Stromal cell of bone marrow (primary cell): ENCODE data around the gene HMCN2.
A peak's percentile ranks its signal among the peaks of the same experiment; 100 is the strongest.

Experiments
- DNase-seq: peaks from one replicate; pipeline ENCODE4 v3.0.0-alpha.2; 2012; ENCODE audit warnings: low read depth

Gene HMCN2

DNA sequence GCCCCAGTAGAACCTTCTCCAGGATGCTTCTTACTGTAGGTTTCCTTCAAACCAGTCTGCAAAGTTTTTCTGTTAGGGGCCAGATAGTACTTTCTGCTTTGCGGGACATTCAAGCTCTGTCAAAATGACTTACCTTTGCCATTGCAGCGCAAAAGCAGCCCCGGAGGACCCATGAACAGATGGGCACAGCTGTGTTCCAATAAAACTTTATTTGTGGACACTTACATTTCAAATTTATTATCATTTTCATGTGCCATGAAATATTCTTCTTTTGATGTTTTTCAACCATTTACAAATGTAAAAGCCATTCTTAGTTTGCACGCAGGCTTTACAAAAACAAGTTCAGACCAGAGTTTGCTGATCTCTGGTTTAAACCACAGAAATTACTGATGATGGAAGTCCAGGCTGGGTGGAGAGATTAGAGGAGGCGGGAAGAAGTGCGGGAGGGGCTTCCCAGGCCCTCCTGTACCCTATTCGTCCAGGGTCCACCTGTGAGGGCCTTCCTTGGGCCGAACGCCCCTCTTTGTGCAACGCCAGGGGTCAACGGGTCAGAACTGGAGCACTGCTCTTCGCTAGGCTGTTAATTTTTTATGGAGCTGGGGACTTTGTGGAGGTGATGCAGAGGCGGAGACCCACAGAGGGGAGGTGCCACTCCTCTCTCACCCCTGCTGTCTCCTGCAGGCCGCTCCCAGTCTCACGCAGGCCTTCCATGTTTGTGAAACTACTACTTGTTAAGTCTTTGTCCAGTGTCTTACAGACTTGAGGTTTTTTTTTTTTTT, 171.6 kb downstream of the HMCN2 start:
- no peak for DNase-seq

DNA sequence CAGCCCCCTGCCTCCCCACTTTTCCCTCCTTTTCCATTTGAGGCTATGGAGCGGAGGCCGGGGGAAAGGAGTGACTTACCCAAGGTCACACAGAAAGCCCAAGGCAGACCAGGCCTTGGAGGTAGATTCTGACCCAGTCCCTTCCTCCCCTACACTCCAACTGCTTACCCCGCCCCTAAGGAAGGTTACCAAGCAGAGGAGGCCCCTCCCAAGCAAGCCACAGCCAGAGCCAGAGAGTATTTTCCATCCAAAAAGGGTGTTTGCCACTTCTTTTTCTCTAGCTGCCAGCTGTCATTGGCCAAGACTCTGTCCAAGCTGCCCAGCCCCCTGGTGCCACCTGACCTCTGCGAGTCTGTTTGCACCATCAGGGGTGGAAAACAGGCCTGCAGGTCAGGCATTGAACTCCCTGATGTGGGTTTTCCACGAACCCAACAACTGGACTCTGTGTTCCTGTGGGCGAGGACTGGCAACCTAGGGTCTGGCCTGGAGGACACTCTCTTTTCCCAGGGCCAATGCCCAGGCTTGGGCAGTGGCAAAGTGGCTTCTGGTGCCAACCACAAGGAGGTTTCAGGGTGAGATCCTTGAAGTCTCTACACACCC, 172.9 kb downstream of the HMCN2 start:
- no peak for DNase-seq

DNA sequence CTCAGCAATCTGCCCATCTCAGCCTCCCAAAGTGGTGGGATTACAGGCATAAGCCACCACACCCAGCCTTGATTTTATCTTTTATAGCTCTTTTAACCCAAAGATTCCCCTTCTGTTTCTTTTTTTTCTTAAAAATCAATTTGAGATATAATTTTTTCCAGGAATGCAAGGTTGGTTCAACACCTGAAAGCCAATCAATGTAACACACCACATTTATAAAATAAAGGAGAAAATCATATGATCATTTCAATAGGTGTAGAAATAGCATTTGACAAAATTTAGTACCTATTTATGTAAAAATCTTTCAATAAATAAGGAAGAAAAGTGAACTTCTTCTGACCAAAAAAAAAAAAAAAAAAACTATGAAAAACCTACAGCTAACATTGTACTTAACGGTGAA, 175.5 kb downstream of the HMCN2 start:
- DNase-seq: no peak

DNA sequence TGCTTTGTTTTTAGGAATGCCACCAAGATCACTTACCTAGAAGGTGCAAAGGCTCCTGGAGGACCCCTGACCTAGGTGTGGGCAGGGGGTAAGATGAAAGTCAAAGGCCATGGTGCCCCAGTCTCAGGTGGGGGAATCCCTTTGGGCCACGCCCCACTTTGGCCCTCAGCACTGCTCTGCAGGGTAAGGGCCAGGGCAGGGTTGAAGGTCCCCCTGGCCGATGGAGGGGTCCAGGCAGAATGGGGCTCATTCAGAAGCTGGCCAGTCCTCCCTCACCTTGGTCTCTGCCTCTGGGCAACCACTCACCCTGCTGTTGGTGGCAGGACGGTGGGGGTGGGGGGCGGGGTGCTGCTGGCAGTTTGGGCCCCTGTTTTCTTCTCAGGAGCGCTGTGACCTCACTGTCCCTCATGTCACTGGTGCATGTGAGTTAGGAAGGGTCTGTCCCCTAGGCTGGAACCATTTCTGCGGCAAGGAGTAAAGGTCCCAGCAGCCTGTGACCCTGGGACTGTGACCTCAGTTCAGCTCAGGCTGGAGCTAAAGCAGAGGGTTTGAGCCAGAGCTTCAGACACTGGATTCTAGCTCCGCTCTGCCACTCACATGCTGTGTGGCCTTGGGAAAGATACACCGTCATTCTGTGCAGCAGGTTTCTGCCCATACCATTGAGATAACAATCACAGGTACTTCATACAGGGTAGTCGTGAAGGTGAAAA, 177.3 kb downstream of the HMCN2 start:
- DNase-seq: no peak

DNA sequence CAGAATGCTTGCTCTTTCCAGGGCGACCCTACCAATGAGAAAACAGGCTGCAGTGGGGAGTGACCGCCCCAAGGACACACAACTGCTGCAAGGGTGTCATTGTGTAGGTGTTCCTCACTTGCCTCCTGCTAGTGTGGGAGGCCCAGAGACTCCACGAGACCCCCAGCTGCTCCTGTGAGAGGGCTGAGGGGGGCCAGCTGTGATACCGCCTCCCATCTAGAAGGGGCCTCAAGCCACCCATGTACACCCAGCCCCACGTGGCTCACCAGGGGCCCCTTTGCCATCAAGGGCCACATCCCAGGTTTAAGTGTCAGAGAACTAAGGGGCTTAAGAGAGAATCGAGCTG, 177.9 kb downstream of the HMCN2 start:
- DNase-seq: no peak

DNA sequence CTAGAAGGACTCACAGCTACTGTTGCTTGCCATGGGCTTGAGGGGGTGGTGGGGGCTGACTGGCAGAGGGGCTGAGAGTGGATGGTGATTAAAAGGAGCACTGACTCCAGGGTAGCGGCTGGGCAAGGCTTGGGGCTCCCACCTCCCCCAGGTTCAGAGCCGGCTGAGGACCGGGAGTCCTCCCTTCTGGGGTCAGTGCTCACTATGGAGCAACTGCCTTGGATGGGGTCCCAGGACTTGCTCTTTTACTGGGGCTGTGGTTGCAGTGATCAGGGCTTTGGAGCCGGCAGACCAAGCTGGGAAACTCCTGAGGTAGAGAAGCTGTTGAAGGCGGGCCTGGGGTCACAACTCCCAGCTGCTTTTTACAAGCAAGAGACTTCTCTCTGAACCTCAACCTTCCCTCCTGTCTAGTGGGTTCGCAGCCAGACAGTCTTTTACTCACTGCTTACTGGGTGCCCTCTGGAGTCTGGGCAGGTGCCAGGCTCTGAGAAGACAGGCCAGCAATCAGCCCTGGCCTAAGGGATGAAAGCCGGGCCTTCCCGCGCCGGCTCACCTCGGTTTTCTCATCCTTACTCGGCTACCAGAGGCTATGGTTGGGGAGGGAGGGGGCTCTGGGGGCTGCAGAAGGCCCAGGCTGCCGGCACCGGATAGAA, 178.4 kb downstream of the HMCN2 start:
- no peak for DNase-seq

DNA sequence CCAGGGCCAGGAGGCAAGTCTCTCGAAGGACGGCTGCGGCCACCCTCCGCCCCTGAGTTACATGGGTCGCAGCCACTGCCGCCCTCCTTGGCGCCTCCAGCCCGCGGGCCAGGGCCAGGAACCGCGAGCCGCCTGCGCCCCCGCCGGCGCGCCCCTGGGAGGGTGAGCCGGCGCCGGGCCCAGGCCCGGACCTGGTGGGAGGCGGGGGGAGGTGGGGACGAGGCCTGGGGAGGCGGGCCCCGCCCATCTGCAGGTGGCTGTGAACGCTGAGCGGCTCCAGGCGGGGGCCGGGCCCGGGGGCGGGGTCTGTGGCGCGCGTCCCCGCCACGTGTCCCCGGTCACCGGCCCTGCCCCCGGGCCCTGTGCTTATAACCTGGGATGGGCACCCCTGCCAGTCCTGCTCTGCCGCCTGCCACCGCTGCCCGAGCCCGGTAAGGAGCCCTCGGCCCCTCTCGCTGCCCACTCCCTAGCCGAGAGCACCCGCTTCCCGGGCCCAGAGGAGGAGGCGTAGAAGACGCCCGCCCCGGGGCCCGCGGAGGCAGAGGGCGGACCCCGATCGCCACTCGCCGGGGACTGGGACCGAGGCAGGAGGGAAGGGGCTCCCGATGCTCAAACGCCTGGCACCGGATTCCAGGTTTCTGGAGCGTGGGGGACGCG, 179.1 kb downstream of the HMCN2 start, which contains the start of gene ASS1:
Gene ASS1, plus strand, starts transcription at position 397 of the 657 bp plus-strand sequence. CDS start 7,268 bp downstream, outside the sequence.
- no peak for DNase-seq

DNA sequence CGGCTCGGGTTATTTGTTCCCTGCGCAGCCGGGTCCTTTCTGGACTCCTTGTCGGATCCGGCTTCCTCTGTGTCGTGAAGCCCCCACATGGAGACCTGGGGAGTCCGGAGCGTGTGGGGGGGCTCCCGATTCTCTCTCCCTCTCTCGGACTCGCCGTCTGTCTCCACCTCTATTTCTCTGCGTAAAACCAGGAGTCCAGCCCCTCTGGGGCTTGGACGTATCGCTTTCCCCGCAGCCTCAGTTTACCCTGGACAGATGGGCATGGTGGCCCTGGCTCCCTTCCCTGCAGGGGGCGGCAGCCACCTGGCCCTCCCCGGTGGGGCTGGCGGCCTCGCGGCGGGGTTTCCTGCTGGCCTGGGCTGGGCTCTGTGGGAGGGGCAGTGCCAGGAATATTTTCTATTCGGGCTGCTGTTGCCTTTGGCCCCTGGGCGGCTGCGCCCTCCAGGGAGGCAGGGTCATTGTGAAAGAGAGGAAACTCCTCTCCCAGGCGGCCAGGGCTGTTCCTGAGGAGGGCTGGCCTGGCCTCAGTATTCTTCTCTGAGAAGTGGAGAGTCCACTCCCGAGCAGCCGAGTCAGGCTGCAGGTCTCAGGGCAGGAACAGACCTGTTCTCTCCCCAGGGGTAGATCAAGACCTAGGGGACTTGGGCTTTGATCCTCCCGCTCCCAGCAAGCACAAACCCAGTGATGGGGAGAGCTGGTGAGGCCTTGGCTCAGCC, 179.9 kb downstream of the HMCN2 start:
- no peak for DNase-seq

DNA sequence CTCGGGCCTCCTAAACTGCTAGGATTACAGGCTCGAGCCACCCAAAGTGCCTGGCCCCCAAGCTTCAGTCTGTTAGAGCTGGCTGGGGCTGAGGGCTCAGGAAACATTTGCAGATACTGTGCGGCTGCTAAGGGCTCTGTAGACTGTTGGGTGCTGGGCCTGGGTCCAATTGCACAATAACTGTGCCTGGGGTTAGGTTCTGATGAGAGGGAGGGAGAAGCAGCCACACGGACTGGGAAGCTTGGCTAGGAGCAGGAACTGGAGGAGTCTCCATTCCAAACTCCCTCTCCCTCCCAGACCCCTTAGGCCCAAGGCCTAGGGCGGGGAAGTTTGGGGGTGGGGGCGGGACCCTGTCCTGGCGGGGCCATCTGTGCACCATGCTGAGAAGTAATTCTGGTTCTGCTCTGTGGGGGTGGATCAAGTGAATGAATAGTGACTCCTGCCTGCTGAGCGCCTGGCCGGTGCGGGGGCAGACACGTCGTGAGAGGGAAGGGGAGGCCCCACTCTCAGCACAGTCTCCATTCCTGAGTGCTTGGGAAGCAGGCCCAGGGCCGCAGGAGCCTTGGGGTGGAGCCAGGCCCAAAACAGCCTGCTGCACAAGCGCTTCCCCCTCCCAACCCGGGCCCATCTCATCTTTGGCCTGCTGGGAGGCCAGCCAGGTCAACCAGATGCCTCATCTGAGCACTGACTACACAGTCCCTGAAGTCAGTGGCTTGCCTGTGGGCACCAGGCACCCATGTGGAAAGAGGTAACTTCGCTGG, 180.7 kb downstream of the HMCN2 start:
- DNase-seq: peak; percentile 76

DNA sequence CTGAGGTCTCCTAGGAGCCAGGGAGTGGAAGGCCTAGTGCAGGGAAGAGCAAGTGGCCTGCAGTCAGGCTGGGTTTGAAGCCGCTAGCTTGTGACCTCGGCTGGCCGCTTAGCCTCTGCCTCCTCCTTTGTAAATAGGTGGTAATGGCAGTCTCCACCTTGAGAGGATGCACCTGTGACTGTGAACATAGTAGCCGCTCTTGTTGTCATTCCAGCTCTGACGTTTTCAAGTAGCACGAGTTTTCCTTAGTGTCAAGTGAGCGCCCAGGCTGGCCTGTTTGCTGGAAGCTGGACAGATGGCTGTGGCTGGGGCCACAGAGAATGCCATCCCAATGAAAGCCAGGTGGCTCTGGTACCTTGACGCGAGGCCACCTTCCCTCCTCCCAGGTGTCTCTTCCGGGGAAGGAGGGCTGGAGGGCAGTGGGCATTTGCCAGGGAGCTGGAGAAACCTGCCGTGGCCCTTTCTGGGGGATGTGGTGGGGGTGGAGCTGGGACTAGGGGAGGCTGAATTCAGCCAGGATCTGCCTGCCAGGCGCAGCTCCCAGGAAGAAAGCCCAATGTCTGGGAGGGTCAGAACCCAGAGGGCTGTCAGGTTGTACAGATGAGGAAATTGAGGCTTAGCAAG, 181.7 kb downstream of the HMCN2 start:
- no peak for DNase-seq

DNA sequence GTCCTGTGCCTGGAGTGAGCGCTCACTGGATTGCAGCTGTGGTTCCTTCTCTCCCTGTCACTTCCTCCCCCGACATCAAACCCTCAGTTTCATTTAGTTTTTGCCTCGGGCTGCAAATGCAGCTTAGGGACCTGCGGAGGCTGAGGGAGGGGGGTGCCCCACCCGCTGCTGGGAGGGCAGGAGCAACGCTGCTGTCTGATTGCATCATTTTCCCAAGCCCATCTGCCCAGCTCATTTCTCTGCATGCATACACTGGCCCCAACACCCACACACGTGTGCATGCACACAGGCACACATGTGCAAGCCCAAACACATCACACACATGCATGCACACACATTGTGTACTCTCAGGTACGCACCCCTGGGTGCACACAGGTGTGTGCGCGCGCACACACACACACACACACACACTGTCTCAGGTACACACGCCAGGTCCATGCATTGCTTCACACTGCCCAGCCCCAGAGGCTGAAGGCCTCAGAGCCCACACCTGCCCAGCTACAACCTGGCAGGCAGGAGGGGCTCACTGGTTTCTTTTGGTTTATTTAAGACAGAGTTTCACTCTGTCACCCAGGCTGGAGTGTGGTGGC, 182.6 kb downstream of the HMCN2 start:
- DNase-seq: no peak

DNA sequence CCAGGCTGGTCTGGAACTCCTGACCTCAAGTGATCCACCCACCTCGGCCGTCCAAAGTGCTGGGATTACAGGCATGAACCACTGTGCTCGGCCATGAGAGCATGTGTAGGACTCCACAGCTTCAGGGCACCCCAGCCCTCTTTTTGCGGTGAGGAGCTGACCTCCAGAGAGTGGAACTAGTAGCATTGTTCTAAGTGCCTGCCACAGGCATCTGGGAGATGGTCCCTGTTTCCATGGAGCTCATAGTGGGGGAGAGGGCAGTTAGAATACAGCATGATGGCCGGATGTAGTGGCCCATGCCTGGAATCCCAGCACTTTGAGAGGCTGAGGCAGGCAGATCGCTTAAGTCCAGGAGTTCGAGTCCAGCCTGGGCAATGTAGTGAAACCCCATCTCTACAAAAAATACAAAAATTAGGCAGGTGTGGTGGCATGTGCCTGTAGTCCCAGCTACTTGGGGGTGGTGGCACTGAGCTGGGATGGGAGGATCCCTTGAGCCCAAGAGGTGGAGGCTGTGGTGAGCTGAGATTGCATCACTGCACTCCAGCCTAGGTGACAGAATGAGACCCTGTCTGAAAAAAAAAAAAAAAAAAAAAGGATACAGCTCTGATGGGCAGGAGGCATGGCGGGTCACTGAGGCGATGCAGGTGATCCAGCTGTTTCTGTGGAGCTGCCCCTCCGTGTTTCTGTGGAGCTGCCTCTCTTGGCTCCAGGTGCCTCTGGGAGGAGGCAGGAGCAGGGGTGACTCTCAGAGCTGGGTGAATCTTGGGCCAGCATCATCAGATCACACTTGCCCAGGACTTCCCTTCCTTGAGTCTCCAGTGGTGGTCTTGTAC, 183.4 kb downstream of the HMCN2 start:
- no peak for DNase-seq

DNA sequence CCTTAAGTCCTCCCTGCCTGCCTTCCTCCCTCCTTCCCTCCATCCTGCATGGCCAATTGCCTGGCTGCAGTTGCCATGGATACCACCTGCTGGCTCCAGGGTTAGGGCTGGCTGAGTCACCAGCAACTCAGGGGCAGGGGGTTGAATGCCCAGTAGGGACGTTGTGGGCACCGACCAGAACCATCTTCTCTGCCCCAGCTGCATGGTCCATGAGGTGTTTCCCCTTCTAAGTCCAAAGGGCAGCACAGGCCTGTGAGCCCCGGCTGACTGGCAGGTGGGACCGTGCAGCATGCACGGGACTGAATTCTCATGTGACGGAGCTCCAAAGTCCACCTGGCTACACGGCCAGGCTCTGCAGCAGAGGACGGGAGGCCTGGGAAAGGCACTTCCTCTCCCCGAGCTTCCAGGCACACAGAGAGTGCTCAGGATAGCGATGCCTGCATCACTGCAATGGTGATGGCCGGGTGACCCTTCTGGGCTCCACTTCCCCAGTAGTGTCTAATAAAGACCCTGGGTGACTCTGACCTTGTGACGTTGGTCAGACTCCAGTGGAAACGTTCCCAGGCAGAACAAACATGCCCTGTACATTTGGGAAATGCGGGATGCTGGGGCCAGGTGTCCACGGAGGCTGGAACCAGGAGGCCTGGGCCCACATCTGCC, 184.9 kb downstream of the HMCN2 start:
- no peak for DNase-seq

DNA sequence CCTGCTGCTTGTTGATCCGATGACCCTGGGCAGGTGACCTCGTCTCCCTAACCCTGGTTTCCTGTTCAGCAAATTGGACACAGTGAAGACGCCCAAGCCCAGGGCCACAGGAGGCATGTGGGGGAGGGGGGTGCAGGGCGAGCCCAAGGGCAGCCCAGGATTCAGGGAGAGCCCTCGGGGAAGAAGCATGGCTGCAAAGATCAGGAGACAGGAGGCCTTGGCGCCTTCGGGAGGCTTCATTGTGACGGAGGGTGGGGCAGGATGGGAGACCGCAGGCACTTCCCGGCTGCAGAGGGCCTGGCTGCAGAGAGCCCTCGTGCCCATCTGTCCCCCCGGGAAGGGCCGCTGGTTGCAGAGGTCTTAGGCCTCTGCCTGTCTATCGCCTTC, 185.4 kb downstream of the HMCN2 start:
- DNase-seq: no peak

DNA sequence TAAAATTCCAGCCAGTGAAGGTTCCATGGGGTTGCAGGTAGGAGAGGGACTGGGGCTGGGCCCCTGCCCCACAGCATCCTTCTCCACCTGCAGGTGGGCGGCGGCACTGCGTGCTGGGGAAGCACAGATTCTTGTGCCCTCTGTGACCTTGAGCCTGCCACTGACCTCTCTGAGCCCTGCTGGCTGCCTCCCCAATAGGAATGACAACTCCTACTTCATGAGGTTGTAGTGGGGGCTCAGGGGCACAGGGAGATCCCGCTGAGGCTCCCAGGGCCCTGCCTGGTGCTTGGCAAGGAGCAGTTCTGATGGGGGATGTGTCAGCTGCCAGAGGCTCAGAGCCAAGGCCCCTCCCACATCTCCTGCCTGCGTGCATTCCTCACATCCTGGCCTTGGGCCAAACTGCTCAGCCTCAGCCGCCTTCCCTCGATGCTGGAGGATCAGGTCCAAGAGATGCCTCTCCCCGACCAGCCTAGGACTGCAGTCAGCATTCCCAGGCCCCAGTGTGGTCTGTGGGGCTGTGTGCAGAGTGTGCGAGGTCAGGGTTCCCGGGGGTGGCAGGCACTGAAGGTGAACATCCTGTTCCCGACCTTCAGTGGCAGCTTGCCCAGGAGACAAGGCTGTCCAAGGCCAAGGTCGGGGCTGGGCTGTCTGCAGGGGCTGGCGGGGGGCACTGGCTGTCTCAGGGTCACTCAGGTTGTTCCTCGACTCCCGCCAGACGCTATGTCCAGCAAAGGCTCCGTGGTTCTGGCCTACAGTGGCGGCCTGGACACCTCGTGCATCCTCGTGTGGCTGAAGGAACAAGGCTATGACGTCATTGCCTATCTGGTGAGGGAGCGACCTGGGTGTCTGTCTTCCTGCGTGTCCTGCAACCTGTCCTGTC, 186.2 kb downstream of the HMCN2 start:
- DNase-seq: peak; percentile 82

DNA sequence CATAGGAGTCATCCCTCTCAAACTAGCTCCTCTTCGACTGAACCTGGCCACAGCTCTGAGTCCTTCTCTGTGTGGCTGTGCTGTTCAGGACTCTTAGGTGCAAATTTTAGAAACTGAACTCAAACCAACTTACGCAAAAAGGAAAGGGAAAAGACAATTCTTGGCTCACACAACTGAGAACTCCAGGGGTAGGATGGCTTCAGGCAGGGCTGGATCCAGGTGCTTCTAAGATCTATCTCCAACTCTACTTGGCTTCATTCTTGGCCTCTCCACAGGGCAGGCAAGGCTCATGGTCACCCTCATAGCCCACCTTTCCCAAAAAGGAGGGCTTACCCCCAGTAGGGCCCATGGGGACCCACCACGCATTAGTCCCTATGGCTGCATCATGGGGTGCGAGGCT, 187.3 kb downstream of the HMCN2 start:
- DNase-seq: no peak

DNA sequence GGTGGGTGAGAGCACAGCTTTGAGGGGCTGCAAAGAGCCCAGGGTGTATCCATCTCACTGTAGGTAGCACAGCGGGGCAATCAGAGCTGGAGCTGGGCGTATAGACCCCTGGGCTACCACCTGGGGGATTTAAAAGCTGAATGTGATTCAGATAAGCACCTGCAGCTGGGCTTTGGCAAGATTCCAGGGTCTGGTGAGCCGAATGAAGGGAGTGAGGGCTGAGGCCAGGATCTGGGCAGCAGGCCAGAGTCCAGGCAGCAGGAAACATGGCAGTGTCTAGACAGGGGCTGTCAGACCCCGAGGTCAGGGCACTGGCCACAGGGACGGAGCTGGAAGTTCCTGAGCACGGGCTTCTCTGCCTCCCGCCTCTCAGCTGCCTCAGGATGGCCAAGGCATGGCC, 187.9 kb downstream of the HMCN2 start:
- no peak for DNase-seq
